Measurements from ENCODE around the gene CIDEB. TPM values are rescaled to one million over a fixed set of nuclear protein-coding genes. Genes with fewer than 3 reads are reported as not detected.

CIDEB gene
- total RNA-seq, 4 donors from 2014 or later: 23.4 to 32.7 (median 31.7) TPM

GRCh38 chr14:24322672-24323071 is 14.9 kb upstream of the CIDEB start:
- DNase-seq (ENCODE audit: low spot score in 2 of 2): no peak
- TF ChIP-seq EP300 (IDR thresholded peaks at IDR 0.05) (no peak), POLR2A (IDR thresholded peaks at IDR 0.05) (no peak), POLR2AphosphoS5 (IDR thresholded peaks at IDR 0.05) (no peak), CTCF (IDR thresholded peaks at IDR 0.05) (no peak)
- Histone ChIP-seq H3K36me3 (no peaks in the 10 kb centered on the region), H3K4me1 (no peaks in the 10 kb centered on the region), H3K27me3 (no peaks in the 10 kb centered on the region), H3K9me3 (no peaks in the 10 kb centered on the region), H3K27ac (no peak overlapping the region), H3K4me3 (no peak overlapping the region)
- 91% methylated on average over 10 of the region's 10 CpGs for WGBS

- H3K36me3 ChIP-seq: no peaks in the 10 kb centered on the region
- no peak overlapping the region for H3K27ac ChIP-seq
- no peak for DNase-seq (ENCODE audit: low spot score in 2 of 2)
- 93% methylated on average over 14 of the region's 14 CpGs for WGBS
- no peaks in the 10 kb centered on the region for H3K27me3 ChIP-seq
- TF ChIP-seq EP300 (IDR thresholded peaks at IDR 0.05) (no peak), POLR2A (IDR thresholded peaks at IDR 0.05) (no peak), CTCF (IDR thresholded peaks at IDR 0.05) (no peak), POLR2AphosphoS5 (IDR thresholded peaks at IDR 0.05) (no peak)
- peaks cover 9% of the 10 kb centered on the region for H3K4me1 ChIP-seq
- H3K9me3 ChIP-seq: no peaks in the 10 kb centered on the region
- H3K4me3 ChIP-seq: no peak overlapping the region
Measured at GRCh38 chr14:24321212-24321975, 13.6 kb upstream of the CIDEB start.

- no peak overlapping the region for H3K27ac ChIP-seq
- TF ChIP-seq CTCF (IDR thresholded peaks at IDR 0.05): no peak
- TF ChIP-seq EP300 (IDR thresholded peaks at IDR 0.05): no peak
- TF ChIP-seq POLR2A (IDR thresholded peaks at IDR 0.05): no peak
- no peak for TF ChIP-seq POLR2AphosphoS5 (IDR thresholded peaks at IDR 0.05)
- peaks cover 49% of the 10 kb centered on the region for H3K4me1 ChIP-seq
Measured at GRCh38 chr14:24317141-24317928, 9.6 kb upstream of the CIDEB start.

DNA sequence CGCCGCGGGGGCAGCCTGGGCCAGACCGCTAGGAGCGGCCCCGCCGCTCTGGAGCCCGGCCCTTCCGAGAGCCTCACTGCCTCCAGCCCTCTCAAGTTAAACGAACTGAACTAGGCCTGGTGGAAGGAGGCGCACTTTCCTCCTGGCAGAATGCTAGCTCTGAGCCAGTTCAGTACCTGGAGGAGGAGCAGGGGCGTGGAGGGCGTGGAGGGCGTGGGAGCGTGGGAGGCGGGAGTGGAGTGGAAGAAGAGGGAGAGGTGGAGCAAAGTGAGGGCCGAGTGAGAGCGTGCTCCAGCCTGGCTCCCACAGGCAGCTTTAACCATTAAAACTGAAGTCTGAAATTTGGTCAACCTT is 8.8 kb upstream of the CIDEB start:
- H3K27ac ChIP-seq: peak overlapping the region; percentile 64
- no peaks in the 10 kb centered on the region for H3K9me3 ChIP-seq
- no peak for TF ChIP-seq POLR2A (IDR thresholded peaks at IDR 0.05)
- 66% methylated on average over 7 of the region's 18 CpGs for WGBS
- no peaks in the 10 kb centered on the region for H3K36me3 ChIP-seq
- H3K4me3 ChIP-seq: peak overlapping the region; percentile 14
- no peak for DNase-seq (ENCODE audit: low spot score in 2 of 2)
- no peaks in the 10 kb centered on the region for H3K27me3 ChIP-seq
- H3K4me1 ChIP-seq: peaks cover 56% of the 10 kb centered on the region

More at GRCh38 chr14:24317141-24317928, 9.6 kb upstream of the CIDEB start:
- Histone ChIP-seq H3K27me3 (no peaks in the 10 kb centered on the region), H3K36me3 (no peaks in the 10 kb centered on the region), H3K4me3 (no peak overlapping the region), H3K9me3 (no peaks in the 10 kb centered on the region)
- 63% methylated on average over 3 of the region's 3 CpGs for WGBS
- no peak for DNase-seq (ENCODE audit: low spot score in 2 of 2)

GRCh38 chr14:24315807-24316596 is 8.2 kb upstream of the CIDEB start:
- peak; percentile 82 to 83 for DNase-seq (ENCODE audit: low spot score in 2 of 2)
- Histone ChIP-seq H3K36me3 (no peaks in the 10 kb centered on the region), H3K27me3 (no peaks in the 10 kb centered on the region), H3K4me1 (peaks cover 62% of the 10 kb centered on the region), H3K4me3 (peak overlapping the region; percentile 14), H3K27ac (peak overlapping the region; percentile 64), H3K9me3 (no peaks in the 10 kb centered on the region)
- 49% methylated on average over 22 of the region's 70 CpGs for WGBS
- no peak for TF ChIP-seq EP300 (IDR thresholded peaks at IDR 0.05)
- TF ChIP-seq POLR2AphosphoS5 (IDR thresholded peaks at IDR 0.05): peak in 1 of 3 donors; percentile 24
- no peak for TF ChIP-seq POLR2A (IDR thresholded peaks at IDR 0.05)
- TF ChIP-seq CTCF (IDR thresholded peaks at IDR 0.05): peak in 1 of 2 donors; percentile 31
